Thyroid gland (tissue), 4 donors: Measurements from ENCODE around the gene INSIG2.

ENCODE experiments used
- CTCF ChIP-seq, 6 experiments: fragments of 200-600 bp in 3 of 6; fragments of 450-650 bp in 3 of 6; sonication (generic) in 3 of 6; IDR thresholded peaks; one replicate each; pipeline ENCODE4 v1.5.1; 2016 to 2019; ENCODE audit warnings: antibody characterized with exemption in 6 of 6, mild to moderate bottlenecking in 2 of 6, inconsistent platforms in 1 of 6, moderate library complexity in 1 of 6
- POLR2A ChIP-seq, 2 donors: fragments of 450-650 bp; IDR thresholded peaks; one replicate each; pipeline ENCODE4 v1.6.1; 2017; ENCODE audit warnings: antibody characterized with exemption in 2 of 2, mild to moderate bottlenecking in 2 of 2, moderate library complexity in 1 of 2

GRCh38 chr2:118058951-118059350 lies 29.3 kb upstream of the INSIG2 start:
- no peak for TF ChIP-seq CTCF (IDR thresholded peaks at IDR 0.05)
- TF ChIP-seq POLR2A (IDR thresholded peaks at IDR 0.05) = no peak
